Fibroblast of lung (primary cell): Measurements from ENCODE around the gene OR52D1. TPM values are rescaled to one million over a fixed set of nuclear protein-coding genes. Genes with fewer than 3 reads are reported as not detected.

Source experiments
- DNase-seq, 2 donors: peaks; one replicate each; pipeline versions ENCODE4 v3.0.0 to v3.0.0-alpha.2; 2010; ENCODE audit warnings: low read depth in 2 of 2
- H2AFZ ChIP-seq: 2 replicates; pipeline ENCODE4 v1.5.1; 2012; ENCODE audit warnings: low read length, control low read depth, inconsistent platforms
- H3K27ac ChIP-seq: 2 replicates; pipeline ENCODE4 v1.5.1; 2011; ENCODE audit warnings: low read length, control low read depth; ENCODE audit not compliant: insufficient read depth
- H3K27me3 ChIP-seq: 2 replicates; pipeline ENCODE4 v1.5.1; 2011; ENCODE audit warnings: mild to moderate bottlenecking, low read length; ENCODE audit not compliant: control insufficient read depth, insufficient read depth
- H3K36me3 ChIP-seq: 2 replicates; pipeline ENCODE4 v1.5.1; 2011; ENCODE audit warnings: low read length; ENCODE audit not compliant: control insufficient read depth, insufficient read depth
- H3K4me1 ChIP-seq: 2 replicates; pipeline ENCODE4 v1.5.1; 2011; ENCODE audit warnings: low read length; ENCODE audit not compliant: control insufficient read depth, insufficient read depth; ENCODE audit errors: extremely low read depth
- H3K4me2 ChIP-seq: 2 replicates; pipeline ENCODE4 v1.5.1; 2011; ENCODE audit warnings: low read length, control low read depth; ENCODE audit not compliant: insufficient read depth; ENCODE audit errors: extremely low read depth
- H3K4me3 ChIP-seq, 4 experiments: fragments of 200-600 bp in 1 of 4; sonication (generic) in 1 of 4; replicated peaks in 1 of 4; 2 replicates each; pipeline ENCODE4 v1.5.1; 2011 to 2016; ENCODE audit warnings: low read length in 4 of 4, low read depth in 3 of 4, mild to moderate bottlenecking in 3 of 4, control low read depth in 2 of 4, inconsistent platforms in 1 of 4, mixed read lengths in 1 of 4; ENCODE audit not compliant: insufficient read depth in 1 of 4; ENCODE audit errors: control extremely low read depth in 1 of 4
- H3K79me2 ChIP-seq: 2 replicates; pipeline ENCODE4 v1.5.1; 2012; ENCODE audit warnings: mild to moderate bottlenecking, low read length, inconsistent platforms; ENCODE audit not compliant: control insufficient read depth, insufficient read depth
- H3K9ac ChIP-seq: 2 replicates; pipeline ENCODE4 v1.5.1; 2011; ENCODE audit warnings: mild to moderate bottlenecking, low read length, control low read depth; ENCODE audit not compliant: insufficient read depth
- H3K9me3 ChIP-seq: 2 replicates; pipeline ENCODE4 v1.5.1; 2012; ENCODE audit warnings: low read depth, low read length; ENCODE audit not compliant: control insufficient read depth, insufficient read depth
- H4K20me1 ChIP-seq: 2 replicates; pipeline ENCODE4 v1.5.1; 2011; ENCODE audit warnings: low read length; ENCODE audit not compliant: control insufficient read depth, insufficient read depth; ENCODE audit errors: extremely low read depth
- EZH2 ChIP-seq: IDR thresholded peaks from 2 replicates; pipeline ENCODE4 v1.5.1; 2012; ENCODE audit warnings: low read length, control low read depth, mild to moderate bottlenecking; ENCODE audit errors: missing control alignments
- polyA plus RNA-seq, 2 donors: library from polyadenylated mRNA; depleted of rRNA in 1 of 2; stranded (reverse) in 1 of 2; unstranded in 1 of 2; fragments of >200 nt; gene quantifications; 2 replicates each; pipeline ENCODE4 v1.2.1, GENCODE V29; 2011 to 2012; ENCODE audit warnings: missing spikeins in 1 of 2
- total RNA-seq: library from RNA; depleted of rRNA; stranded (reverse); fragments of >200 nt; gene quantifications from 2 replicates; pipeline ENCODE4 v1.2.1, GENCODE V29; 2014
- TF ChIP-seq, protein P1 (sequence below), 2 donors: IDR thresholded peaks in 1 of 2; conservative IDR thresholded peaks in 1 of 2; 1 replicate in 1 of 2; 2 replicates in 1 of 2; pipeline ENCODE4 v1.5.1; 2011 to 2012; ENCODE audit warnings: low read length in 2 of 2, control low read depth in 1 of 2, inconsistent platforms in 1 of 2, low read depth in 1 of 2, mild to moderate bottlenecking in 1 of 2

The OR52D1 gene
- total and polyA plus RNA-seq, 2 donors (not counting 1 experiment from before 2014, with no cell fraction given), result not detected

DNA sequence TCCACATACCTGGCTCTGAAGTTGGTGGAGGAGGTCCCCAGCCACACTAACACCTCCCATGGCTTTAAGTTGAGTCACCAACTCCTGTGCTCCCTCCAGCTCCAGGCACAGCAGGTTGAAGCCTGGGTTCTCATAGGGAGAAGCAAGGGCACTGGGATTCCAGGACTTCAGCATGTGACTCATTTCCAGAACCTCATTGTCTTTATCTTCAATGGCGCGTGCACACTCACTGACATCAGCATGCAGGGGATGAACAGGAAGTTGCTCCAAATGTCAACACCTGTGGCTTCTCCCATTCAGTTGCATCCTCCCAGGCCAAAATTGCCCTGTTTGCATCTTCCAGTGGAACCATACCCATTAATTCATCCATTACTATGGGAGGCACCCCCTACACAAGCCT lies 33.8 kb downstream of the OR52D1 start:
- H3K4me1 ChIP-seq, result no peaks in the 10 kb centered on the region
- no peak overlapping the region for H3K9ac ChIP-seq
- no peak overlapping the region for H3K27ac ChIP-seq
- H2AFZ ChIP-seq, result no peak overlapping the region
- TF ChIP-seq, protein P1, sequence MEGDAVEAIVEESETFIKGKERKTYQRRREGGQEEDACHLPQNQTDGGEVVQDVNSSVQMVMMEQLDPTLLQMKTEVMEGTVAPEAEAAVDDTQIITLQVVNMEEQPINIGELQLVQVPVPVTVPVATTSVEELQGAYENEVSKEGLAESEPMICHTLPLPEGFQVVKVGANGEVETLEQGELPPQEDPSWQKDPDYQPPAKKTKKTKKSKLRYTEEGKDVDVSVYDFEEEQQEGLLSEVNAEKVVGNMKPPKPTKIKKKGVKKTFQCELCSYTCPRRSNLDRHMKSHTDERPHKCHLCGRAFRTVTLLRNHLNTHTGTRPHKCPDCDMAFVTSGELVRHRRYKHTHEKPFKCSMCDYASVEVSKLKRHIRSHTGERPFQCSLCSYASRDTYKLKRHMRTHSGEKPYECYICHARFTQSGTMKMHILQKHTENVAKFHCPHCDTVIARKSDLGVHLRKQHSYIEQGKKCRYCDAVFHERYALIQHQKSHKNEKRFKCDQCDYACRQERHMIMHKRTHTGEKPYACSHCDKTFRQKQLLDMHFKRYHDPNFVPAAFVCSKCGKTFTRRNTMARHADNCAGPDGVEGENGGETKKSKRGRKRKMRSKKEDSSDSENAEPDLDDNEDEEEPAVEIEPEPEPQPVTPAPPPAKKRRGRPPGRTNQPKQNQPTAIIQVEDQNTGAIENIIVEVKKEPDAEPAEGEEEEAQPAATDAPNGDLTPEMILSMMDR (conservative IDR thresholded peaks at IDR 0.05 in 1 of 2, IDR thresholded peaks at IDR 0.05 in 1 of 2; ENCODE audit: low read depth in 1 of 2, low read length in 2 of 2), result no peak
- no peak for TF ChIP-seq EZH2
- no peak for DNase-seq
- no peaks in the 10 kb centered on the region for H3K36me3 ChIP-seq
- H3K4me3 ChIP-seq, result no peak overlapping the region
- H3K79me2 ChIP-seq, result no peaks in the 10 kb centered on the region
- no peaks in the 10 kb centered on the region for H3K27me3 ChIP-seq
- no peak overlapping the region for H3K4me2 ChIP-seq
- no peaks in the 10 kb centered on the region for H4K20me1 ChIP-seq
- no peaks in the 10 kb centered on the region for H3K9me3 ChIP-seq

DNA sequence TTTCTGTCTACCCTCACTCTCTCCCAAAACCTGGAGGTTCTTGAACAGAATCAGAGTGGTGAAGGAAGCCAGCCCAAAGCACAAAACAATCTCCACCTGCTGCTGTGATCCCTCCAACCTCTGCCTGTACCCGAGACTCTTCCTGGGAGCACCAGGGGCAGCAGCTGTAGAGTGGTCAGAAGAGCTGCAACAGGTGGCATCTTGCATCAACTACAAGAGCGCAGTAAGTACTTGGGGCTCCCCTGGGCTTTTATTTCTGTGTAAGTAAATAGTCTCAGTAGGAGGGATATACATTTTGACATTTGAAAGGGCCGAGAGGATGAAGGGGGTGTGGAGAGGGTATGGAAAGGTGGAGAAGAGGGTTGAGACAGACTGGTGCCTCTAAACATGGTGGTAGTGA lies 36.3 kb downstream of the OR52D1 start:
- Histone ChIP-seq H4K20me1 (no peaks in the 10 kb centered on the region), H3K4me1 (no peaks in the 10 kb centered on the region), H3K4me2 (no peak overlapping the region), H3K27me3 (no peaks in the 10 kb centered on the region), H3K79me2 (no peaks in the 10 kb centered on the region), H3K27ac (no peak overlapping the region), H2AFZ (no peak overlapping the region), H3K9ac (no peak overlapping the region), H3K4me3 (no peak overlapping the region), H3K36me3 (no peaks in the 10 kb centered on the region), H3K9me3 (no peaks in the 10 kb centered on the region)
- no peak for DNase-seq
- TF ChIP-seq EZH2, result no peak
- TF ChIP-seq, protein P1 (conservative IDR thresholded peaks at IDR 0.05 in 1 of 2, IDR thresholded peaks at IDR 0.05 in 1 of 2; ENCODE audit: low read depth in 1 of 2, low read length in 2 of 2), result no peak

DNA sequence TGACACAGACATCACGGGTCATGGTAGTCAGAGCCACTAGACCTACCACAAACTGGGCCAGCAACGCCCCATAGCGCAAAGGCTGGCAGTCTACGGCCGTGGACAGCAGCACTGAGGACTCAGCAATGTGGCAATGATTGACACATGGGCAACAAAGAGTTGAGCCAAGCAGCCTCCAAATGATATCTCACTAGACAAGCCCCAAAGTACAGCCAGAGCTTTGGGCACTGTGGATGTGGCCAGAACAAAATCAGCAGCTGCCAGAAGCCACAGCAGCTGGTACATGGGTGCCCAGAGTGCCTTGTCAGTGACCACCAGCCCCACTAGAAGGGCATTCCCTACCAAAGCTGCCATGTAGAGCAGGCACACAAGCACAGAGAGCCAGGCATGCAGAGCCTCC lies 39.2 kb downstream of the OR52D1 start:
- no peaks in the 10 kb centered on the region for H3K27me3 ChIP-seq
- H3K79me2 ChIP-seq, result no peaks in the 10 kb centered on the region
- TF ChIP-seq, protein P1 (conservative IDR thresholded peaks at IDR 0.05 in 1 of 2, IDR thresholded peaks at IDR 0.05 in 1 of 2; ENCODE audit: low read depth in 1 of 2, low read length in 2 of 2), result no peak
- no peak for TF ChIP-seq EZH2
- H3K27ac ChIP-seq, result no peak overlapping the region
- H3K4me3 ChIP-seq, result no peak overlapping the region
- no peak for DNase-seq
- H4K20me1 ChIP-seq, result no peaks in the 10 kb centered on the region
- no peak overlapping the region for H3K9ac ChIP-seq
- H3K36me3 ChIP-seq, result no peaks in the 10 kb centered on the region
- H2AFZ ChIP-seq, result no peak overlapping the region
- H3K9me3 ChIP-seq, result no peaks in the 10 kb centered on the region
- no peak overlapping the region for H3K4me2 ChIP-seq
- H3K4me1 ChIP-seq, result no peaks in the 10 kb centered on the region
